ENCODE results near the gene NCCRP1. TPM values are rescaled to one million over a fixed set of nuclear protein-coding genes. Genes with fewer than 3 reads are reported as not detected.

Gene NCCRP1
- total RNA-seq, 2 donors from 2014 or later, result not detected

DNA sequence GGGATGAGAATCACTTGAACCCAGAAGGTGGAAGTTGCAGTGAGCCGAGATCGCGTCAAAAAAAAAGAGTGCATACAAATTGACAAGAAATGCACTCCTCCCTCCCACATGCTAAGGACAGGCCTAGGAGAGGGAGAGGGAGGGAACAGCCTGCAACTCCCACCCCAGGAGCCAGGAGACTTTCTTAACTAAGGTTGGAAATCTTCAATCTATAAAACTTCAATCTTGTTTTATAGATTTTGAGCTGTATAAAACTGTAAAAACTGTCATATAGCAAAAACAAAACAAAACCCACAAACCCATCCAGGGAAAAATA, 8.6 kb downstream of the NCCRP1 start:
- no peak for DNase-seq
- Histone ChIP-seq H3K4me1 (no peaks in the 10 kb centered on the region), H3K27ac (no peak overlapping the region), H3K9ac (ENCODE audit: low read depth in 2 of 2, low read length in 2 of 2) (no peak overlapping the region), H3K9me3 (no peaks in the 10 kb centered on the region), H3K36me3 (no peaks in the 10 kb centered on the region), H3K27me3 (peaks cover 36% of the 10 kb centered on the region), H3K4me3 (no peak overlapping the region)
- intact Hi-C loops (cut with DNase I), result no loop called here
- TF ChIP-seq CTCF (IDR thresholded peaks at IDR 0.05), result no peak

DNA sequence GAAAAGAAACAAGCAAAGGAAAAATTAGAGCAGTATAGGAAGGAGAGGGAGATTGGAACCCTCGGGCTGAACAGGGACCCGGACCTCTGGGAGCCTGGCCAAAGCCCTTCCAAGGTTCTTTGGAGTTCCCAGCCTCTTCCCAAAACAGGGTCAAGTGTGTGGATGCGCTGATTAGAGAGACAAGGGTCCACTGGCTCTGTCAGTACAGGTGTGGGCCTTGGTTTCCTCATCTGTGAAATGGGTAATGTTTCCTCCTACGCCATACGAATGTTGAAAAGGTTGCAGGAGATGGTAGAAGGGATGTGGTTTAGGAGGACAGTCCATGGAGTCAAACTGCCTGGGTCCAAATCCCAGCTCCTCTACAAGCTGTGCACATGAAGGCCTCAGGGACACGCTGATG, 9.4 kb downstream of the NCCRP1 start:
- Histone ChIP-seq H3K9ac (ENCODE audit: low read depth in 2 of 2, low read length in 2 of 2) (no peak overlapping the region), H3K9me3 (no peaks in the 10 kb centered on the region), H3K4me3 (no peak overlapping the region), H3K36me3 (no peaks in the 10 kb centered on the region), H3K27me3 (peaks cover 34% of the 10 kb centered on the region), H3K4me1 (no peaks in the 10 kb centered on the region), H3K27ac (no peak overlapping the region)
- DNase-seq, result no peak
- no peak for TF ChIP-seq CTCF (IDR thresholded peaks at IDR 0.05)
- intact Hi-C loops (cut with DNase I), result no loop called here

GRCh38 chr19:39207293-39207836, 10.6 kb downstream of the NCCRP1 start:
- Histone ChIP-seq H3K27me3 (peaks cover 27% of the 10 kb centered on the region), H3K9me3 (no peaks in the 10 kb centered on the region), H3K4me1 (no peaks in the 10 kb centered on the region), H3K4me3 (no peak overlapping the region), H3K27ac (no peak overlapping the region), H3K9ac (ENCODE audit: low read depth in 2 of 2, low read length in 2 of 2) (no peak overlapping the region), H3K36me3 (no peaks in the 10 kb centered on the region)
- no peak for DNase-seq
- TF ChIP-seq CTCF (IDR thresholded peaks at IDR 0.05), result no peak
- intact Hi-C loops (cut with DNase I), result no loop called here

DNA sequence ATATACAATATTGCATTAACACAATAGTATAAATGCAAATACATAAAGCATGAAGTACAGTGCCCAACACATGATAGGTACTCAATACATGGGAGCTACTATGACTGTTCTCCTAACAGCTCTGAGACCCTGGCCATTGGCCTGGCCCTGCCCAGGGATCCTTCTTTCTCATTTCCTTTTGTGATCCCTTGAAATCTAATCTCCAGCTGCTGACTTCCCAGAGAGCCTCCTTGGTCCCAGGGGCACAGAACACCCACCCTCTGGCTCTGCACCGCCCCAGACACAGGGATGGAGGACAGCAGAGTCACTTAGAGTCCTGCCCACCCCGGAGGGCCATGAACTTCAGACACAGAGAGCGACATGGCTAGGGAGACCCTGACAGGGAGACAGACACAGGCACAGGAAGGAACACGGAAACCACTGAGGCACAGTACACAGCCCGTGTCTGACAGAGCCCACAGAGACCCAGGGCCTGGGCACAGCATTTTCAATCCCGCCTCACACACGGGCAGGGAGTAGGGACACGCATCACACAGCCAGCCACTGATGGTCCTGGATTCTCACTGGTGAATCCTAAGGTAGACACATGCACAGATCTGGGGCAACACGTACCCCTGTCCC, 11.5 kb downstream of the NCCRP1 start:
- intact Hi-C loops (cut with DNase I), result no loop called here
- no peak for DNase-seq
- no peak for TF ChIP-seq CTCF (IDR thresholded peaks at IDR 0.05)
- H3K27ac ChIP-seq, result no peak overlapping the region
- H3K27me3 ChIP-seq, result peaks cover 20% of the 10 kb centered on the region
- H3K36me3 ChIP-seq, result no peaks in the 10 kb centered on the region
- no peak overlapping the region for H3K4me3 ChIP-seq
- H3K4me1 ChIP-seq, result no peaks in the 10 kb centered on the region
- no peak overlapping the region for H3K9ac ChIP-seq (ENCODE audit: low read depth in 2 of 2, low read length in 2 of 2)
- H3K9me3 ChIP-seq, result no peaks in the 10 kb centered on the region

DNA sequence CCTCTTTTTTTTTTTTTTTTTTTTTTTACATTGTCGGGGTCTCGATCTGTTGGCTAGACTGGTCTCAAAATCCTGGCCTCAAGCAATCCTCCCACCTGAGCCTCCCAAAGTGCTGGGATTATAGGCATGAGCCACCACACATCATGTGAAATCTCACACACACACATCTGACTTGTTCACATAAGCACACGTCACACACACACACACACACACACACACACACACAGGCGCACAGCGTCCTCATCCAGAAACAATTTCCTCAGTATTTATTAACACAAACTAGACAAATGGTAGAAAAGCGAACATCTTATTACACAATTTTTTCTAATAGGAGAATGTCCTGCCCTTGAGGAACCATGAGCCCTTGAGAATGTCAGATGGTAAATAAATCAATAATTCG, 12.4 kb downstream of the NCCRP1 start:
- H3K36me3 ChIP-seq, result no peaks in the 10 kb centered on the region
- TF ChIP-seq CTCF (IDR thresholded peaks at IDR 0.05), result no peak
- H3K9me3 ChIP-seq, result no peaks in the 10 kb centered on the region
- no peak overlapping the region for H3K4me3 ChIP-seq
- intact Hi-C loops (cut with DNase I), result no loop called here
- no peak overlapping the region for H3K27ac ChIP-seq
- peaks cover 11% of the 10 kb centered on the region for H3K27me3 ChIP-seq
- DNase-seq, result no peak
- no peaks in the 10 kb centered on the region for H3K4me1 ChIP-seq
- H3K9ac ChIP-seq (ENCODE audit: low read depth in 2 of 2, low read length in 2 of 2), result no peak overlapping the region

All from colonic mucosa (tissue), 4 donors.